HFF-Myc (cell line): ENCODE data around the gene AJAP1.

Experiments used
- DNase-seq: peaks from one replicate; pipeline ENCODE4 v3.0.0-alpha.2; 2011; ENCODE audit warnings: low read depth; ENCODE audit errors: extremely low read depth
- H3K4me3 ChIP-seq: replicated peaks from 2 replicates; pipeline ENCODE4 v1.5.1; 2011; ENCODE audit warnings: low read depth, mild to moderate bottlenecking, control low read depth, low read length
- CTCF ChIP-seq: IDR thresholded peaks from 2 replicates; pipeline ENCODE4 v1.5.1; 2012; ENCODE audit warnings: mild to moderate bottlenecking, low read depth, low read length, control low read depth; ENCODE audit errors: missing control alignments

Gene AJAP1

GRCh38 chr1:4805987-4806386 lies 151.6 kb downstream of the AJAP1 start:
- no peak for TF ChIP-seq CTCF
- no peak overlapping the region for H3K4me3 ChIP-seq
- DNase-seq: no peak

- DNase-seq: no peak
- TF ChIP-seq CTCF: no peak
- no peak overlapping the region for H3K4me3 ChIP-seq
Measured at GRCh38 chr1:4820543-4820942, 166.1 kb downstream of the AJAP1 start.

GRCh38 chr1:4825800-4826450 lies 171.5 kb downstream of the AJAP1 start:
- H3K4me3 ChIP-seq: no peak overlapping the region
- no peak for TF ChIP-seq CTCF
- DNase-seq: no peak

GRCh38 chr1:4830707-4831106 lies 176.3 kb downstream of the AJAP1 start:
- H3K4me3 ChIP-seq: no peak overlapping the region
- no peak for TF ChIP-seq CTCF
- DNase-seq: no peak

GRCh38 chr1:4836574-4836973 lies 182.2 kb downstream of the AJAP1 start:
- TF ChIP-seq CTCF: no peak
- DNase-seq: no peak

GRCh38 chr1:4837031-4837600 lies 182.7 kb downstream of the AJAP1 start:
- no peak overlapping the region for H3K4me3 ChIP-seq
- TF ChIP-seq CTCF: no peak
- DNase-seq: no peak

More at GRCh38 chr1:4836574-4836973, 182.2 kb downstream of the AJAP1 start:
- H3K4me3 ChIP-seq: no peak overlapping the region
